Osteocyte (in vitro differentiated cells): ENCODE results near the gene SERBP1. TPM values are rescaled to one million over a fixed set of nuclear protein-coding genes. Genes with fewer than 3 reads are reported as not detected.

ENCODE experiments used
- DNase-seq: peaks from one replicate; pipeline ENCODE4 v3.0.0; 2021; ENCODE audit warnings: mixed read lengths; ENCODE audit not compliant: unreplicated experiment; ENCODE audit errors: extremely low spot score
- H3K27ac Mint-ChIP-seq: one replicate; pipeline ENCODE4 v1.8.0; 2021; ENCODE audit warnings: mild to moderate bottlenecking, mixed read lengths; ENCODE audit not compliant: unreplicated experiment
- H3K27me3 Mint-ChIP-seq: one replicate; pipeline ENCODE4 v1.8.0; 2021; ENCODE audit warnings: mixed read lengths; ENCODE audit not compliant: unreplicated experiment
- H3K36me3 Mint-ChIP-seq: one replicate; pipeline ENCODE4 v1.8.0; 2021; ENCODE audit warnings: mixed read lengths; ENCODE audit not compliant: unreplicated experiment
- H3K4me1 Mint-ChIP-seq: one replicate; pipeline ENCODE4 v1.8.0; 2021; ENCODE audit warnings: mixed read lengths; ENCODE audit not compliant: unreplicated experiment
- H3K4me3 Mint-ChIP-seq: one replicate; pipeline ENCODE4 v1.8.0; 2021; ENCODE audit warnings: mild to moderate bottlenecking, moderate library complexity, mixed read lengths; ENCODE audit not compliant: unreplicated experiment
- H3K9me3 Mint-ChIP-seq: one replicate; pipeline ENCODE4 v1.8.0; 2021; ENCODE audit warnings: mixed read lengths; ENCODE audit not compliant: unreplicated experiment
- total RNA-seq: library from RNA; stranded (reverse); gene quantifications from 2 replicates; pipeline ENCODE4 v1.2.1, GENCODE V29; 2021
- TF ChIP-seq, protein P1 (sequence below): fragments of 200-600 bp; sonication (generic); IDR thresholded peaks from 2 replicates; pipeline ENCODE4 v1.5.0; 2021; ENCODE audit warnings: antibody characterized with exemption, mild to moderate bottlenecking, moderate library complexity

The SERBP1 gene
- total RNA-seq, 1 donor from 2014 or later, result 182 TPM

DNA sequence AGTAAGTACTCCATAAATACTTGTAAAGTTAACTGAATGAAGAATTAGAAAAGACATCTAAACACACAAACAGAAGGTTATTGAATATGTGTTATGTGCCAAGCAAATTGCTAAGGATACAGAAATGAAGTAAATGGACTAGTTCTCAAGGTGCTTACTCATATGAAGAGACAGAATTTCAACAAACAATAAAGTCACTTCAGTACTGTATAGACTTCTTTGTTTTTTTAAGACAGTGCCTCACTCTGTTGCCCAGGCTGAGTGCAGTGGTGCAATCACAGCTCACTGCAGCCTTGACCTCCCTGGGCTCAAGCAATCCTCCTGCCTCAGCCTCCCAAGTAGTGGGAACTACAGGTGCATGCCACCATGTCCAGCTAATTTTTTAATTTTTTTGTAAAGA, 57.3 kb downstream of the SERBP1 start:
- H3K4me1 Mint-ChIP-seq, result peaks cover 2% of the 10 kb centered on the region
- H3K27ac Mint-ChIP-seq, result no peak overlapping the region
- no peaks in the 10 kb centered on the region for H3K36me3 Mint-ChIP-seq
- no peak for DNase-seq
- H3K9me3 Mint-ChIP-seq, result no peaks in the 10 kb centered on the region
- no peaks in the 10 kb centered on the region for H3K27me3 Mint-ChIP-seq
- H3K4me3 Mint-ChIP-seq, result no peak overlapping the region
- TF ChIP-seq, protein P1, sequence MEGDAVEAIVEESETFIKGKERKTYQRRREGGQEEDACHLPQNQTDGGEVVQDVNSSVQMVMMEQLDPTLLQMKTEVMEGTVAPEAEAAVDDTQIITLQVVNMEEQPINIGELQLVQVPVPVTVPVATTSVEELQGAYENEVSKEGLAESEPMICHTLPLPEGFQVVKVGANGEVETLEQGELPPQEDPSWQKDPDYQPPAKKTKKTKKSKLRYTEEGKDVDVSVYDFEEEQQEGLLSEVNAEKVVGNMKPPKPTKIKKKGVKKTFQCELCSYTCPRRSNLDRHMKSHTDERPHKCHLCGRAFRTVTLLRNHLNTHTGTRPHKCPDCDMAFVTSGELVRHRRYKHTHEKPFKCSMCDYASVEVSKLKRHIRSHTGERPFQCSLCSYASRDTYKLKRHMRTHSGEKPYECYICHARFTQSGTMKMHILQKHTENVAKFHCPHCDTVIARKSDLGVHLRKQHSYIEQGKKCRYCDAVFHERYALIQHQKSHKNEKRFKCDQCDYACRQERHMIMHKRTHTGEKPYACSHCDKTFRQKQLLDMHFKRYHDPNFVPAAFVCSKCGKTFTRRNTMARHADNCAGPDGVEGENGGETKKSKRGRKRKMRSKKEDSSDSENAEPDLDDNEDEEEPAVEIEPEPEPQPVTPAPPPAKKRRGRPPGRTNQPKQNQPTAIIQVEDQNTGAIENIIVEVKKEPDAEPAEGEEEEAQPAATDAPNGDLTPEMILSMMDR, result no peak

DNA sequence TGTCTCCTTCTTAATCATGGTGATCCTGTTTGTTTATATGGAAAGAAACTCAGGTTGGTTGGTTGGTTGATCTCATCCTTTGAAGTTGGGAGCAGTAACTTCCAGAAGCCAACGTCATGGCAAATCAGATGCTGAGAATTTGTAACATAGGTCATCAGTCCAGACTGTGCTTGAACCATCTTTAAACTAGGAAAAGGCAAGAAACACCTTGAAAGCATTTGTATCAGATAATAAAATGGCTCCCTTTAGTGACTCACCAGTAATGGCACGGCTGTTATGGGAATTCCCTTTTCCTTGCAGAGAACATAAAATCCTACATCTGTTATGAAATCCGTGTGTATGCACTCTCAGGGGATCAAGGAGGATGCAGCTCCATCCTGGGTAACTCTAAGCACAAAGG, 58.1 kb downstream of the SERBP1 start:
- H3K4me1 Mint-ChIP-seq, result peaks cover 5% of the 10 kb centered on the region
- TF ChIP-seq, protein P1, result no peak
- H3K9me3 Mint-ChIP-seq, result no peaks in the 10 kb centered on the region
- H3K36me3 Mint-ChIP-seq, result no peaks in the 10 kb centered on the region
- no peak overlapping the region for H3K27ac Mint-ChIP-seq
- no peaks in the 10 kb centered on the region for H3K27me3 Mint-ChIP-seq
- no peak for DNase-seq
- no peak overlapping the region for H3K4me3 Mint-ChIP-seq

DNA sequence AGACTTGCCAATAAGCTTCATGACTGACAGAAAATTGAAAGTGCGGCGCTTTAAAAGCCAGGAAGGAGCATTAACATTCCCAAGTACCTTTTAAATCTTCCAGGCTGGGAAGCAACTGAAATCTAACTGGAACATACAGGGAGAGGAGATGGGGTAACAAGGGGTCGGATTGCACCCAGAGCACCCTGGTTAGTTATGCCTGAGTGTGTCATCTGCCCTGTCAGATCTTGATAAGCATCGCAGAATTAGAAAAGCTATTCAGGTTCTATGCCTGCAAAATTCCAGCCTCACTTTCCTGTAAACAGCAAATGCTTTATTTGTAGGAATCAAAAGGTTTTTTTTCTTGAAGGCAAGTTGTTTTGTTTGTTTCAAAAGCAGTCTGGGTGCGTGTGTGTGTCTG, 58.5 kb downstream of the SERBP1 start:
- TF ChIP-seq, protein P1, result no peak
- Mint-ChIP-seq H3K4me3 (no peak overlapping the region), H3K27me3 (no peaks in the 10 kb centered on the region), H3K27ac (no peak overlapping the region), H3K36me3 (no peaks in the 10 kb centered on the region), H3K4me1 (peaks cover 5% of the 10 kb centered on the region), H3K9me3 (no peaks in the 10 kb centered on the region)
- DNase-seq, result no peak

DNA sequence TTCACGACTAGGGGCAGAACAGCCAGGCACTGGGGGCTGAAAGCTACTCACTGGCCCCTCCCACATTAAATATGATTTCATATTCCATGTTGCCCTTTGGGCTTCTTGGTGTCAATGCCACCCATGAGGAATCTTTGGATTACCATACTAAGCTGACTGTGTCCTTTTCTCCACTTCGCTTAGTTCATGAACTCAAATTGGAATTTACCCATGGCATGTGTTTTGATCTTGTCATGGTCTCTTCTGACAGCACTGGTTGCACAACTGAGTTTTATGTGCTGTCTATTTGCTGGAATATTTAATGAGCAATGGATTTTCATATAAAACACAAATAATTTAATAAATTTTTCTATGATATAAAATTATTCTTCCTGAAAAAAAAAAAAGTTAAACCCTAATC, 59.2 kb downstream of the SERBP1 start:
- no peaks in the 10 kb centered on the region for H3K27me3 Mint-ChIP-seq
- no peak overlapping the region for H3K4me3 Mint-ChIP-seq
- TF ChIP-seq, protein P1, result no peak
- H3K36me3 Mint-ChIP-seq, result no peaks in the 10 kb centered on the region
- peaks cover 5% of the 10 kb centered on the region for H3K4me1 Mint-ChIP-seq
- no peak for DNase-seq
- H3K27ac Mint-ChIP-seq, result no peak overlapping the region
- no peaks in the 10 kb centered on the region for H3K9me3 Mint-ChIP-seq

DNA sequence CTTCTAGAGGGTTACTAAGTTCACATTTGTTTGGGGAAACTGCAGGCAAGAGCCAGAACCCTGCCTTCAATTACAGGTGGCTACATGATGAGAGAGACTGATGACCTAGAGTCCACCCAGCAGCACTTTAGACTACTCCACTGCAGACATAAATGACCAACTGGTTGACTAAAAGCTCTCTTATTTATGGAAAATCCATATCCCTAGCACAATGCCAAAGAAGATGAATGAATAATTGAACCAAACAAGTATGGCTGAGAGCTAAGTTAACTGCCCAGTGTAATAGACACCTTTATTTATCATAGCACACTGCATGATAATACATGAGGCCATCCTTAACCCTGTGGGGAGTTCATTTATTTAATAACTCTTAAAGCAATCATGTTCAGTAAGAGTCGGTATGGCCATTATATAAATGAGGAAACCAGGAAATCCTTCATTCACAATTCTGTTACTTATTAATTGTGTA, 62.1 kb downstream of the SERBP1 start:
- H3K27me3 Mint-ChIP-seq, result no peaks in the 10 kb centered on the region
- DNase-seq, result no peak
- H3K9me3 Mint-ChIP-seq, result no peaks in the 10 kb centered on the region
- peaks cover 5% of the 10 kb centered on the region for H3K4me1 Mint-ChIP-seq
- no peak overlapping the region for H3K4me3 Mint-ChIP-seq
- TF ChIP-seq, protein P1, result no peak
- H3K36me3 Mint-ChIP-seq, result no peaks in the 10 kb centered on the region
- H3K27ac Mint-ChIP-seq, result no peak overlapping the region
